HG03025 (cell line): ENCODE measurements around the gene LMAN2.
"Not testable (repeated sequence)": the region's sequence is repeated elsewhere in the genome, so short reads cannot be mapped to it uniquely, and the experiment has no call there.

ENCODE experiments used
- ATAC-seq: cut with Tn5 transposase; IDR thresholded peaks from one replicate; pipeline ENCODE4 v1.9.1; 2021; ENCODE audit warnings: mild to moderate bottlenecking, moderate library complexity; ENCODE audit not compliant: unreplicated experiment, low FRiP score

The LMAN2 gene

DNA sequence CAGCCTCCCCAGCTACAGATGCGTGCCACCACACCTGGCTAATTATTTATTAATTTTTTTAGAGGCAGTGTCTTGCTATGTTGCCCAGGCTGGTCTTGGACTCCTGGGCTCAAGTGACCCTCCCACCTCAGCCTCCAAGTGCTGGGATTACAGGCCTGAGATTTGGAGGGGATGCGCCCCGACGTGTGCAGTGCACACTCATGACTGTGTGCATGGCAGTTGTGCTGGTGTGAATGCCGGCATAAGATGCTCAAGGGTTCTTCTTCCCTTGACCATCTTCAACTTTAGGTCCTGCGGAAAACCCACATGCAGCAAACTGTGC is 29.3 kb upstream of the LMAN2 start:
- no peak for ATAC-seq

GRCh38 chr5:177378884-177379883 is 27.7 kb upstream of the LMAN2 start:
- no peak for ATAC-seq

DNA sequence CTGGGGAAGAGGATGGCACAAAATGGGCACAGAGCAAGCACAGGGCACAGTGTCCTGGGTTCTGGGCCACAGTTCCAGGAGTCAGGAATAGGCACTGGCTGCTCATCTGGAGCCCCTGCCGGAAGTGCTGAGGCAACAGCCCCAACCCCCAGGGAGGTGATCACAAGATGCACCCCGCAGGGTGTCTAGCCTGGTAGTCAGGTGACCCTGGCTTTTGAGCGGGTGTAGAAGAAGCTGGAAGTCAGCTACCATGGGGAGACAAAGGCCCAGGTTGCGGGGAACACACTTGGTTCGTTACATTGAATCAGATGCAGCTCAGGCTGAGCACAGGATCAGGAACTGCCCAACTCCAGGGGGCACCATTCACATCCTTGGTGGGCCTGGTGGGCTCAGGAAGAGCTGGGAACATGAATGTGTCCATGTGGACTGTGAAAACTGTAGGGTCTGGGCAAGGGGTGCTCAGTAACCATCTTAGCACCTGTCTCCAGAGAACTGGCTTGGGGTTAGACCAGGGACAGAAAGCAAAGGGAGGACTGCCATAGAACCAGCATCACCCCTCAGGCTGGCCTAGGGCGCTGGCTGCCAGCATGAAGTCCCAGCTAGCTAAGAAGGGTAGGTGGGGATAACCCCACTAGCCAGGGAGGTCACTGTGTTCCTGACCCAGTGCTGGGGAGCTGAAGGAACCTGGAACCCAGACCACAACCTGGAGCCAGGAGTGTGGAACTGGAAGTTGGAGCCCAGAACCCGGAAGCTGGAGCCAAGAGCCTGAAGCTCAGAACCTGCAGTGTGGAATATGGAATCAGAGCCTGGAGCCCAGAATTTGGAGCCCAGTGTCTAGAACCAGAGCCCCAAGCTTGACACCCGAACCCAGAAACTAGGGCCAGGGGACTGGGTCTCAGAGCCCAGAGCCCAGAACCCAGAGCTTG is 26.6 kb upstream of the LMAN2 start:
- ATAC-seq = no peak

DNA sequence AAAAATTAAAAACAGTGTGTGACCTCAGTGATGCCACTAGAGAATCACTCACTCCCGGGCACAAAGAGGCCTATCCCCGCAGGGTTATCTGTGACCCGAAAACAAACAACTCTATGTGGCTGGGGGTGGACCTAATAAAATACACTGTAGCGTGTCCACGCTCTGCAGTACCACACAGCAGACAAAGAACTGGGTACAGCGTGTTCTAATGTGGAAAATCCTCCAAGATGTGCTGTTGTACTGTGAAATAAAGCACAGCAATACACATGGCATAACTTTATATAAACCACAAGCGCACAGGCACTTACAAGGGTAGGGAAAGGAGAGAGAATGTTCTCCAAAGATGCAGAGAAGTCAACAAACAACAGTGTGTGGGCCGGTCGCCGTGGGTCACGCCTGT is 24.6 kb upstream of the LMAN2 start:
- ATAC-seq = no peak

- ATAC-seq = not testable (repeated sequence)
These were observed 24.0 kb upstream of the LMAN2 start for GRCh38 chr5:177375516-177375915.

DNA sequence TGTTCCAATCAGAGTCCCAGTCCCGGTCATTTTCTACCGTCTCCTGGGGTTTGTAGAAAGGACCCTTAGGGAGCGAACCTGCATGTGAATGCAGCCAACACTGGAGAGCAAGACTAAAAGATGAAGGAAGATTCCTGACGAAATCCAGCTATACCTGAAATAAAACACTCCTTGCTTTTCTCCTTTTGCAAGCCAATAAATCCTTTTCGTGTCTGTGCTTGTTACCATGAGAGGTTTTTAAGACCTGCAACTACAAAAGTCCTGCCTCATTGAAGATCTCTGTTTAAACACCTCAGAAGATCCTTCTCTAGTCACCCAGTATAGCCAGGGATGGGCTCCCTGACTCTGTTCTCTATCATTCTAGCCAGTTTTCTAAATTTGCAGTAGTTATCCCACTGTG is 22.7 kb upstream of the LMAN2 start:
- ATAC-seq = no peak

DNA sequence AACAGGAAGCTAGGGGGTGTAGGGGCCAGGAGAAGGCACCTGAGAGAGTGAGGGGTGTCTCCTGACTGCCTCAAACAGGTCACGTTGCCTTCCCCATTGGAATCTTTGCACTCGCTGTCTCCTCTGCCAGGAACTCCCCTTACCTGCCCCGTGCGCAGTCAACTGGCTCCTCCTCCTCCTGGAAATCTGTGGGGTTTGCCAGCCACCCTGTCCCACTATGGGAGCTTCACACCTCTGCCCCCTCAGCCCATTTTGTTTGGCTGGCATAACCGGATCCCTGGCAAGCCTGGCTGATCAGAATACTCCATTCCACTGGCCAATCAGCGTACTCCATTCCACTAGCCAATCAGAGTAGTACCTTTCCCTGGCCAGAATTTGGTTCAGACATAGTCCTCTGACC is 22.3 kb upstream of the LMAN2 start:
- ATAC-seq = no peak

DNA sequence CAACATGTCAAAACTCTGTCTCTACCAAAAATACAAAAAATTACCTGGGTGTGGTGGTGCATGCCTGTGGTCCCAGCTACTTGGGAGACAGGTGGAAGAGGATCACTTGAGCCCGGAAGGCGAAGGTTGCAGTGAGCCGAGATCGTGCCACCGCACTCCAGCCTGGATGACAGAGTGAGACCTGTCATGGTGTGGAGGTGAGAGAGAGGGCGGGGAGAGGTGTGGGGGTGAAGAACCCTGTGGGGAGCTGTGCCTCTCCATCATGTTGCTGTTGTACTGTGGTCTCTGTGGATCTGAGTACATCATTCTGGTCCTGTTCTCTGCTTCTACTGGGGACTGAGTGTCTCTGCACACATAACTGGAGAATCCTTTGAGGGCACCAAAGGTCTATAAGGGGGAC is 21.4 kb upstream of the LMAN2 start:
- no peak for ATAC-seq

DNA sequence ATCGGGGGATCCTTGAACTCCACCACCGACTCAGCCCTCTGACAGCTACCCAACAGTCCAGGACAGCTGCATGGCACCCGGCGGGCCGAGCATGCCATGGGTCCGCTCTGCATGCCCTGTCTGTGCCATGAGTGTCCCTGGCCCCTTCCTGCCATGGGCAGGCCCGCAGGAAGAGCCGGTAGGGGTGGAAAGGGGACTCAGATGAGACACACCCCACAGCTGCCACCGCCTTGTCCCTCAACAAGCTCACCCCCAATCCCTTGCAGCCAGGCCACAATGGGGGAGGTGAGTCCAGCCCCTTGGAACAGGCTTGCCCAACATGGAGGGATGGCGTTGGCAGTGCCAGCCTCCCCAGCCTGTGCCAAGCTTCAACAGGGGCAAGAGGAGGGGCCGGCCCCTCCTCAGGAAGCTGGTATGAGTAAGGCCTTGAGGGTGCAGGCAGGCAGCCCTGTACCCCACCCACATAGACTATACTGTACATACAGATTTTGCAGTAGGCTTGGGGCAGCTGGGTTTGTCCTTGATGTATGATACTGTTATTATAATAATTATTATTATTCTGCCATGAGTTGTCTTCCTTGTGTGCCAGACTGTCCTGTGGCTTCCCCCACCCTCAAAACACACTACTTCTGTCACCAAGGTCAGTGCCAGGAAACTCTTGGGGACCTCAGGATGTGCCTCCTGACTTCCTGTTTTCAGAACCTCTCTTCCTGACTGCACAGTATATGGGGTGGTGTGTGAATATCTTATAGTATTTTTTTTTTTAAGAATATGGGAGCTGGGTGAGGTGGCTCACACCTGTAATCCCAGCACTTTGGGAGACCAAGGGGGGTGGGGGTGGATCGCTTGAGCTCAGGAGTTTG is 20.8 kb upstream of the LMAN2 start:
- no peak for ATAC-seq

- no peak for ATAC-seq
These were observed 19.9 kb upstream of the LMAN2 start for GRCh38 chr5:177371120-177372033.

DNA sequence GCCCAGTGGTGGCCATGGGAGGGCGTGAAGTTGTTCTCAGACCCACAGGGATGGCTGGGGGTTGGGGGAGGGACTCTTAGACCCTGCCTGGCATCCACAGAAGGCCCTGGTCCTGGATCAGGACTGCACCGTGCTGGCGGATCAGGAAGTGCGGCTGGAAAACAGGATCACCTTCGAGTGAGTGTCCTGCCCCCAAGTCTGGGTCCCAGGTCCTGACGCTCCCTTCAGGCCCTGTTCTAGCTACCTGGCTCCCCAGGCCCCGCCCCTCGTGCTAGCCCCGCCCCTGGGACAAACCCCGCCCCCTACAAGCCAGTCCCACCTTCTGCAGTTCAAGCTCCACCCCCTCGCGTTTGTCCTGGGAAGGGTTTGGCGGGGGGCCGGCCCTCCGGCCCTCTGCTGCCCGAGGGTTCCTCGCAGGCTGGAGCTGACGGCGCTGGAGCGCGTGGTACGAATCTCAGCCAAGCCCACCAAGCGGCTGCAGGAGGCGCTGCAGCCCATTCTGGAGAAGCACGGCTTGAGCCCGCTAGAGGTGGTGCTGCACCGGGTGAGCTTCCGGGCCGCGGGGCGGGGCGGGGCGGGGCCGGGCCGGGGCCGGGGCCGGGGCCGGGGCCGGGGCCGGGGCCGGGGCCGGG is 19.1 kb upstream of the LMAN2 start:
- ATAC-seq = no peak

GRCh38 chr5:177369645-177370440 is 18.4 kb upstream of the LMAN2 start:
- no peak for ATAC-seq

DNA sequence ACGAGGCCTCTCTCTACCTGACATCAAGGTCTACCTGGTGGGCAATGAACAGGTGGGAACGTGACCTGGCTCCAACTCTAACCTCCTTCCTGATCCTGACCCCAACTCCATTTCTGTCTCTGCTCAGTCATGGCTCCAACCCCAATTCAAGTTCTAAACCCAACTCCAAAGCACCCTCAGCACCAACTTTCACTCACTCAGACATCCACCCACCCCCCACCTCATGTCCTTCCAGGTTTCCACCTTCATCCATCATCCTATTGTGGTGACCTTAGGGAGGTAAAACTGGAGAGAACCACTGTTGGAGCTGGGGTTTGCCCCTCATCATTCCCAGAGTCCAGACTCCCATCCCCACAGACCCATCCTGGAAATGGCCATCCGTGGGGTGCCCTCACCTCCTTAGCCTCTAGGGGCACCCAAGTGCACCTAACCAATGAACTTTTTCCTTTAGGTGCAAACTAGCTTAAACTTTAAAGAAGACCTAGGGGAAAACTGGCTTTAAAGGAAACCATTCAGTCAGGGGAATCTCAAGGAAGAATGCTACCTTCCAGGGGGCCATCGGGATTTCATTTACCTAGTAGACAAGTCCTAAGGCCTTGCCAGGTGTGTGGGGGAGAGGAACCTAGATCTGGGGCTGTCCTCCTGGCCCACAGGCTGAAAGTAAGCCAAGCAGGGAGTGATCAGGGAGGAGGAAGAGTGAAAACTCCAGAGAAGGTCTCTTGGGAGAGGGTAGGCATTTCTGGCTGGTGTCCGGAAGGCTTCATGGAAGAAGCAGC is 17.6 kb upstream of the LMAN2 start:
- no peak for ATAC-seq

DNA sequence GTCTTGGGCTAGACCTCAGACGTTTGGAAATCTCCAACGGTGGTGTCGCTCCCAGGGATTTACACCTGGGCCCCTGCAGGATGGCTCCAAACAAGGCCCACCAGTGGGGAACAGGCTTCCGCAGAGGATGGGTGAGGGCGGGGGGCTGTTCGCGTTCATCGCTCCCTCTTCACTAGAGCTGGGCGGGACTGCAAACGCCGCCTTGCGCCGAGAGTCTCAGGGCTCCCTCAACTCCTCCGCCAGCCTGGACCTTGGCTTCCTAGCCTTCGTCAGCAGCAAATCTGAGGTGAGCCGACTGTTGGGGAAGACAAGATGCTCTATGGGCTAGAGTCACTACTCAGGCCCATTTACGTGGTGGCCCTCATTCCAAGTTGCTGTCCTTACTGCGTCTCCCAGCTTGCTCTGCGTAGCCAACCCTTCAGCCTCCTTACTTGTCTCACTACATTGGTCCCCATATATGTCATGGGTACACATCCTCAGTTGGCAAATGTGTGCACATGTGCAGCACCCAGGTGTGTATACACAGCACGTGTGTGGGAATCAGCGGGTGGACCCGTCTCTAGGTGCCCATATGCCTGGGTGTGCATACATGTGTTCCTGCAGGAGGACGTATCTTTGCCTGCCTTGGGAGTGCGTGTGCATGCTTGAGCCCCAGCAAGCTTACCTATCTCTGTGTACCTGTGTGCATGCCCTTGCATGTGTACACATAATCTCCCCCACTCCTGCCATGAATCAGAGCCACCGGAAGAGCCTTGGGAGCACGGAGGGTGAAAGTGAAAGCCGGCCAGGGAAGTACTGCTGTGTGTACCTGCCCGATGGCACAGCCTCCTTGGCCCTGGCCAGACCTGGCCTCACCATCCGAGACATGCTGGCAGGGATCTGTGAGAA is 16.8 kb upstream of the LMAN2 start:
- no peak for ATAC-seq

DNA sequence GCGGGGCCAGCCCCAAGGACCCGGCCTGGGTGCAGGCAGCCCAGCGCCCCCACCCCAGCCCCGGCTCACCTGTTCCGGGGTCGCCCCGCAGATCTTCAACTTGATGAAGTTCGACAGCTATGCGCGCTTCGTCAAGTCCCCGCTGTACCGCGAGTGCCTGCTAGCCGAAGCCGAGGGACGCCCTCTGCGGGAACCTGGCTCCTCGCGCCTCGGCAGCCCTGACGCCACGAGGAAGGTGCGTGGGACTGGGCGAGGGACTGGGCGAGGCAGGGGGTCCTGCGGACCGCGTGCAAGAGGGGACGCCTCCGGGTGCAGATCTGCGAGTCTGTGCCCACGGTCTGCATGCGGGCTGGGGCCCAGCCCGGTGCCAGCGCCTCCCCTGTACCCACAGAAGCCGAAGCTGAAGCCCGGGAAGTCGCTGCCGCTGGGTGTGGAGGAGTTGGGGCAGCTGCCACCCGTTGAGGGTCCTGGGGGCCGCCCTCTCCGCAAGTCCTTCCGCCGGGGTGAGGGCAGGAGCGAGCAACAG is 15.9 kb upstream of the LMAN2 start:
- no peak for ATAC-seq
